ENCODE results near the gene WWTR1. TPM values are rescaled to one million over a fixed set of nuclear protein-coding genes. Genes with fewer than 3 reads are reported as not detected.

Gene WWTR1
- polyA plus RNA-seq, 1 donor (not counting 4 experiments of a cell fraction or from before 2014, with no cell fraction given) = 77.3 TPM

DNA sequence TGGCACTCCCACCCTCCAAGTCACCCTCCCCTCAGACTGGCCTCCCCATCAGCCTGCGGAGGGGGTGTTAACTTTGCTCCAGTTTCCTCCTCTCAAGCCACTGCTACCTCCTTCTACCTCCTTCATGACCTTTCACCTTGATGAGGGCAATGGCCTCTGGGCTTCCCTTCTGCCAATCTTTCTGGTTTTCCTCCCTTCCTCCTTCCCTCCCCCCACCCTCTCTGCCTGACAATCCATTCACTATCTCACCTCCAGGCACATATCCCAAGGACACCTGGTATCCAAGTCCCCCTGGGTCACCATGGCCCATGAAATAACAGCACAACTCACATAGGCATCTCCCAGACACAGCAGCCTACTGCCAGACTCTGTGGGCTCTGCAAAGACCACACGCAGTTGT is 80.0 kb downstream of the WWTR1 start:
- Histone ChIP-seq H3K79me2 (ENCODE audit: control insufficient read depth, insufficient read depth, low read length) (peaks cover 29% of the 10 kb centered on the region), H3K36me3 (ENCODE audit: control insufficient read depth in 2 of 2, extremely low read depth in 1 of 2, insufficient read depth in 2 of 2, low read length in 2 of 2) (no peaks in the 10 kb centered on the region), H3K4me1 (ENCODE audit: control insufficient read depth, extremely low read depth, insufficient read depth, low read length) (peaks cover 92% of the 10 kb centered on the region), H3K9me3 (ENCODE audit: control insufficient read depth, low read depth, low read length) (no peaks in the 10 kb centered on the region), H3K27ac (ENCODE audit: control insufficient read depth, insufficient read depth, low read length) (peak overlapping the region; percentile 95), H3K4me2 (ENCODE audit: control insufficient read depth, extremely low read depth, insufficient read depth, low read depth, low read length) (no peak overlapping the region), H2AFZ (ENCODE audit: control insufficient read depth, low read length) (no peak overlapping the region), H3K9ac (ENCODE audit: control insufficient read depth, extremely low read depth, insufficient read depth, low read length) (no peak overlapping the region), H3K9me1 (ENCODE audit: control insufficient read depth, extremely low read depth, insufficient read depth, low read length) (no peaks in the 10 kb centered on the region), H3K4me3 (ENCODE audit: control insufficient read depth in 2 of 3, extremely low read depth in 1 of 3, insufficient read depth in 2 of 3, low read depth in 1 of 3, low read length in 3 of 3) (no peak overlapping the region), H3K27me3 (ENCODE audit: control insufficient read depth, extremely low read depth, insufficient read depth, low read length) (no peaks in the 10 kb centered on the region), H4K20me1 (ENCODE audit: control insufficient read depth, extremely low read depth, insufficient read depth, low read length) (no peaks in the 10 kb centered on the region)
- dilution Hi-C loops (cut with MboI; ENCODE audit: extremely low pct_ligation_motif_present, low sequenced_read_pairs) = loop anchor here (5.0 kb wide), 1 partner anchor 40 kb away; no protein-coding TSS in a partner anchor
- TF ChIP-seq EZH2 (IDR thresholded peaks at IDR 0.05; ENCODE audit: low read length) = no peak
- TF ChIP-seq, protein P1, sequence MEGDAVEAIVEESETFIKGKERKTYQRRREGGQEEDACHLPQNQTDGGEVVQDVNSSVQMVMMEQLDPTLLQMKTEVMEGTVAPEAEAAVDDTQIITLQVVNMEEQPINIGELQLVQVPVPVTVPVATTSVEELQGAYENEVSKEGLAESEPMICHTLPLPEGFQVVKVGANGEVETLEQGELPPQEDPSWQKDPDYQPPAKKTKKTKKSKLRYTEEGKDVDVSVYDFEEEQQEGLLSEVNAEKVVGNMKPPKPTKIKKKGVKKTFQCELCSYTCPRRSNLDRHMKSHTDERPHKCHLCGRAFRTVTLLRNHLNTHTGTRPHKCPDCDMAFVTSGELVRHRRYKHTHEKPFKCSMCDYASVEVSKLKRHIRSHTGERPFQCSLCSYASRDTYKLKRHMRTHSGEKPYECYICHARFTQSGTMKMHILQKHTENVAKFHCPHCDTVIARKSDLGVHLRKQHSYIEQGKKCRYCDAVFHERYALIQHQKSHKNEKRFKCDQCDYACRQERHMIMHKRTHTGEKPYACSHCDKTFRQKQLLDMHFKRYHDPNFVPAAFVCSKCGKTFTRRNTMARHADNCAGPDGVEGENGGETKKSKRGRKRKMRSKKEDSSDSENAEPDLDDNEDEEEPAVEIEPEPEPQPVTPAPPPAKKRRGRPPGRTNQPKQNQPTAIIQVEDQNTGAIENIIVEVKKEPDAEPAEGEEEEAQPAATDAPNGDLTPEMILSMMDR (optimal IDR thresholded peaks at IDR 0.05 in 1 of 3, IDR thresholded peaks at IDR 0.05 in 1 of 3, conservative IDR thresholded peaks at IDR 0.05 in 1 of 3; ENCODE audit: extremely low read depth in 1 of 3, insufficient read depth in 2 of 3, low read length in 3 of 3) = no peak
- no peak for DNase-seq (ENCODE audit: low read depth, low spot score)
- no peak for FAIRE-seq

GRCh38 chr3:149575961-149576564 is 81.8 kb downstream of the WWTR1 start:
- peak overlapping the region; percentile 80 for H3K9ac ChIP-seq (ENCODE audit: control insufficient read depth, extremely low read depth, insufficient read depth, low read length)
- H3K4me3 ChIP-seq (ENCODE audit: control insufficient read depth in 2 of 3, extremely low read depth in 1 of 3, insufficient read depth in 2 of 3, low read depth in 1 of 3, low read length in 3 of 3) = peak overlapping the region in 2 of 3 experiments; percentile 20 to 32
- peaks cover 37% of the 10 kb centered on the region for H3K79me2 ChIP-seq (ENCODE audit: control insufficient read depth, insufficient read depth, low read length)
- H3K9me1 ChIP-seq (ENCODE audit: control insufficient read depth, extremely low read depth, insufficient read depth, low read length) = peaks cover 3% of the 10 kb centered on the region
- H3K9me3 ChIP-seq (ENCODE audit: control insufficient read depth, low read depth, low read length) = no peaks in the 10 kb centered on the region
- peak overlapping the region; percentile 95 for H3K27ac ChIP-seq (ENCODE audit: control insufficient read depth, insufficient read depth, low read length)
- dilution Hi-C loops (cut with MboI; ENCODE audit: extremely low pct_ligation_motif_present, low sequenced_read_pairs) = loop anchor here (5.0 kb wide), 1 partner anchor 41 kb away; no protein-coding TSS in a partner anchor
- H3K36me3 ChIP-seq (ENCODE audit: control insufficient read depth in 2 of 2, extremely low read depth in 1 of 2, insufficient read depth in 2 of 2, low read length in 2 of 2) = peaks cover 0 to 1% of the 10 kb centered on the region in 2 experiments
- no peak overlapping the region for H2AFZ ChIP-seq (ENCODE audit: control insufficient read depth, low read length)
- no peaks in the 10 kb centered on the region for H3K27me3 ChIP-seq (ENCODE audit: control insufficient read depth, extremely low read depth, insufficient read depth, low read length)
- TF ChIP-seq EZH2 (IDR thresholded peaks at IDR 0.05; ENCODE audit: low read length) = no peak
- TF ChIP-seq, protein P1 (optimal IDR thresholded peaks at IDR 0.05 in 1 of 3, IDR thresholded peaks at IDR 0.05 in 1 of 3, conservative IDR thresholded peaks at IDR 0.05 in 1 of 3; ENCODE audit: extremely low read depth in 1 of 3, insufficient read depth in 2 of 3, low read length in 3 of 3) = no peak
- peak; percentile 98 for FAIRE-seq
- H4K20me1 ChIP-seq (ENCODE audit: control insufficient read depth, extremely low read depth, insufficient read depth, low read length) = no peaks in the 10 kb centered on the region
- peaks cover 90% of the 10 kb centered on the region for H3K4me1 ChIP-seq (ENCODE audit: control insufficient read depth, extremely low read depth, insufficient read depth, low read length)
- DNase-seq (ENCODE audit: low read depth, low spot score) = peak; percentile 76
- peak overlapping the region; percentile 87 for H3K4me2 ChIP-seq (ENCODE audit: control insufficient read depth, extremely low read depth, insufficient read depth, low read depth, low read length)
